GM21423 (cell line): ENCODE measurements around the gene DMBT1.

Experiments
- ATAC-seq: cut with Tn5 transposase; IDR thresholded peaks from one replicate; pipeline ENCODE4 v1.9.1; 2021; ENCODE audit warnings: mild to moderate bottlenecking, moderate library complexity; ENCODE audit not compliant: unreplicated experiment

The DMBT1 gene

DNA sequence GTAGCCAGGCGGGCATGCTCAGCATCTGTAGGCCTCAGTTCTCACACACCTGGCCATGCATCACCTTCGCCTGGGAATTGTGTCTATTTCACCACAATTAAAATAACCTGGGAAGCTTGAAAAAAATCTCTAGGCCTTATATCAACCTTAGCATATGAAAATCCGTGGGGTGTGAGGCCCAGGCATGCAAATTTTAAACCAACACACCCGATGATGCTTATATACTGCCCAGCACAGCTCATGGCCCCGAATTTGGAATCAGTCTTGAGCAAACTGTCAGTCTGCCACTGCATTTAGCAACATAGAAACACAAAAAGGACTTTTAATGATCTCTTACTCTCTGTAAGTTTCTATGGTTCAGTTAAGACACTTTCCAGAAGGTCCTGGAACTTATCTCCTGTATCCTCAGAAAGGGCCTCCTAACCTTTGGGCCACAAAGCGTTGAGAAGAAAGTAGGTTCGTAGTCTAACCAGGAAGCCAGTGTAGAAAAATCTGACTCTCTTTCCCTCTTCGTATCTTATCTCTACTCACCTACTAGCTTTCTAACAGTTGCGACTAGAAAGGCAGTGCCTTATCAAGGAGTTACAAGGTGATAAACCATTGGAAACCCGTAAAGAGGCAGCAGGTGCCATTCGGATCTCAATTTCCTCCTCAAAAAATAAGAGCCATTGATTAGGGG lies 12.0 kb upstream of the DMBT1 start:
- ATAC-seq, result no peak

DNA sequence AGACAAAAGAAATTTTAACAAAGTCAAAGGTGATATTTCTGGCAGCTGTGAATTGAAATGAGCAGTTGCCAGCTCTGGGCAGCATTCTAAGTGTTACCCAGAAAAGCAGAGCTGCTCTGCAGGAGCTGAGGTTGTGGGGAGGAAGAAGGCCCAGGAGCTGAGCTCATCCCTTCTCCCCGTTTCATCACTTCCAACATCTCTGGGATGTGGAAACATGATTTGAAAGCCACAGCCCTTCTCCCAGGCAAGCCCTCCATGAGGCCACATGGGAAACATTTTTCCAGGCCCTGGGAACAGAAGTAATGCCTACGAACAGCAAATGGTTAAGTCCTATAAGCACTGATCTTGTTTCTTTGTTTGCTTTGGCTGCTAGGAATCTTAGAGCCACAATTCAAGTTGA lies 10.9 kb upstream of the DMBT1 start:
- no peak for ATAC-seq

DNA sequence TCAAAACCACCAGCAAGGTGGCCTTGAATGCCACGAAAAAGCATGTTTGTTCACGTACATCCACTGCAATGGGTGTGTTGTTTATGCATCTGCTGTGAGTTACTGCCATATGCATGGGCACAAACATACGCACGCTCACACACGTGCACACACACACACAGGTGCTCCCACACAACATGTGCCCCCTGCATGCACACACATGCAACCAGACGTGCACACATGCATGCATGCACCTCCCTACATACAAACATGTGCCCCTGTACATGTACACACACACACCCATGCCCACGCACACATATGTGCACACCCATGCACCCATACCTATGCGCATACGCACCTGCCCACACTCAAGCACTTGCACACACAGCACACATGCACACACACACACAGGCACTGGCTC lies 10.1 kb upstream of the DMBT1 start:
- ATAC-seq, result no peak

DNA sequence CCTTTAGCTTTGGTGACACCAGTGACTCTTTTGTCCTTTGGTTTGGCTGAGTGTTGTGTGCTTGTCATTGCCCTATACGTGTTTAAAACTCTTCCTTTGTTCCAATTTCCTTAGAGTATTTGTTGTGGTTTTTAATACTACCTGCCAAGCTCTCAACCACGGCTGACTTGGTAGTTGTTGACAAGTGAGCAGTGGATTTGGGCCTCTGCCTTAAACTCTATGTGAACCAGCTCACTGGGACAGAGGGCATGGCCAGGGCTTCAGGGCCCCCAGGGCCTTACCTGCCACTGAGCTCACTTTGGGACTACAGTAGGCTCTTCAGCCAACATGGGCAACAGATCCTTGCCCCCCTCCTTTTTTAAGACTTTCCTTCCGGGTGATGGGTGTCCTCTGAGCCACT lies 9.6 kb upstream of the DMBT1 start:
- ATAC-seq, result no peak

DNA sequence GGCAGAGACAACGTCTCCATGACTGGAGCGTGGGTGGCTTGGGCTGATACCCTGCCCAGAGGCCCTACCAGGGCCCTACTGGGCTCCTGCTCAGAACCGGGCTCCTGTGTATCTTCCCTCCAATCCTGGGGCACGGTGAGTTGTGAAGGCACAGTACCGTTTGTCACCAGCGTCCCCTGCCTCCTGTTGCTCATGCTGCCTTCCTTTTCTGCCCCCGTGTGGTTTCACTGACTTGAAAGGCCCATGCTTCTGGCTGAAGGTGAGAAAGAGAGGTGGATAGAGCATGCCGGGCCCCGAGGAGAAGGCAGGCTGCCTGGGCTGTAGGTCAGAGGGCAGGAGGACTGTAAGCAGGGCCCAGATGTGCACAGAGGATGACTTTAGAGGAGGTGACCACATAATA lies 9.1 kb upstream of the DMBT1 start:
- no peak for ATAC-seq

DNA sequence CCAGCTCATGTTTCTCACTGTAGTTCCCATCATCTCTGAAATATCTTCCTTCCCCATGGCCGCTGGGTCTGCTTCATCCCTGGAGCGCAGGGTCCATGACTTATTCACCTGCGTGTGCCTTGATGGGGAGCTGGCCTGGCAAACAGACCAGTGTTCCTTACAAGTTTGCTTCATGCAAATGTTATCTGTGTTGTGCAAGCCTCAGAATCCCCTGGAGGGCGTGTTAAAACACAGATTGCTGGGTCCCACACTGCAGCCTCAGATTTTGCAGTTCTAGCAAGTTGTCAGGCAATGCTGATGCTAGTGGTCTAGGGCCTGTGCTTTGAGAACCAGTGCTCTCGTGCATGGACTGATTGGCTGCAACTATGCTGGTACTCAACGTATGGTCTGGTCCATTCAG lies 7.2 kb upstream of the DMBT1 start:
- ATAC-seq, result no peak

GRCh38 chr10:122554131-122555036 lies 6.2 kb upstream of the DMBT1 start:
- ATAC-seq, result no peak

DNA sequence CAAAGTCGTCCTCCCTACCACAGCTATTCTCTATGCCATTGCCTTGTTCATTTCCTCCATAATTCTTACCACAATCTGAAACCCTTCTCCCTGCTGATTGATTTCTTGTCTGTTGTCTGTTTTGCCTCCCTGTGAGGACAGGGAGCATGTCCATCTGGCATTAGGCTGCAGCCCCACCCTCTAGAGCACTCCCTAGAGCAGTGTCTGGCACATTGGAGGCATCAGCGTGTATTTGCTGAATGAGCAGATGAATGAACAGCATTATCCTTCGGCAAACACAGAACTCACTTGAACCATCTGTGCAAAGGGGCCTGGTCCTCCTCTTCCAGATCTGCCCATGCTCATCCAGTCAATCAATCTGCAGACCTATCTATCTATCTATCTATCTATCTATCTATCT lies 5.1 kb upstream of the DMBT1 start:
- no peak for ATAC-seq

GRCh38 chr10:122557516-122557915 lies 3.0 kb upstream of the DMBT1 start:
- no peak for ATAC-seq

DNA sequence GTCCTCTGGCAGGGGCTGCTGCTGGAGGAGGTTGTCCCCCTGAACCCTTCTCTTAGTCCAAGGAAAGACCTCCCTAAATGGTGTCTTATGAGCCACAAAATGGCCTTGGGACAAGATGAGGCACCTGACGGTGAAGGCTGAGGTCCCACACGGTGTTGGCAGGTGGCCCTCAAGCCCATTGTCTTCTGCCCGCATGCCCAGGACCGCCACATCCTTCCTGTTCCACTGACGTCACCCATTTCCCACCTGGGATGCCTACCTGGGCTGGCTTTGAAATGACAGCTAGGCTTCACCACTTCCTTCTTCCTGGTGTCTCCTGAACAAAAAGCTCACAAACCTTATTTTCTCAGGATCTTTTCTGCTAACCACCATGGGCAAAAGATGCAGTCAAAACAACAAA lies 2.1 kb upstream of the DMBT1 start:
- ATAC-seq, result no peak

DNA sequence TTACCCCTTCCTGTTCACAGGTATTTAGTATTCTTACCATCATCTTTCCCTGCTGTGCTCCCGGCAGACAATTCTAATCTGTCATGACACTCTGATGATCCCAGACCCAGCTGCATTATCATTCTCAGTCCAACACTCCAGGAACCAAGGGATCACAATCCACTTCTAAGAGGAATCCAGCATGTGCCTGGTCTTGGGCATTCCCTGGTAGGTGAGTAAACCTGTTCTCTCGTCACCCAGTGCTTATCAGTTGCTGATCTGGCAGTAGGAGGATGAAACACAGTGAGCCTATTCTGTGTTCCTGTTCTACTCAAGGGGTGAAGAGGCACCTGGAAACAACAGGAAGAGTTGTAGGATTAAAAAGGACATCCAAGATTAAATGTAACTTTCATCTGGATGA lies 1.3 kb upstream of the DMBT1 start:
- no peak for ATAC-seq

- ATAC-seq, result no peak
Measured at GRCh38 chr10:122561212-122561611, 658 bp downstream of the DMBT1 start.

- ATAC-seq, result no peak
Measured at GRCh38 chr10:122561792-122562191, 1.2 kb downstream of the DMBT1 start.

DNA sequence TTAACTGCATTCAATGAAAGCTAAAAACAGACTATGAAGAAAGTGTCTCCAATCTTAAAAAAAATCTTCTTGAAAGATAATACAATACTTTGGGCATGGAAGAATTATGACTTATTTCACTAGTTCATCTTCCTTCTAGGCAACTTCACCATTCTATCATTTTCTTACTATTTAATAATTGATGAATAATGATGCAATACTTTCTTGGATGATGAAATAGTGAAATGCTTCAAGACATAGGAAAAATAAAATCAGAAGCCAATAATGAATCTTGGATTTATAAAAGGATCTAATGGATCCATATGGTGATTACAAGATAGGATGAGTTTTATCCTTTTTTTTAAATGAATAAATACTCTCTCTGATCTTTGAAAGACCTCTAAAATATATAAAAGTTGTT lies 4.4 kb downstream of the DMBT1 start:
- ATAC-seq, result no peak

DNA sequence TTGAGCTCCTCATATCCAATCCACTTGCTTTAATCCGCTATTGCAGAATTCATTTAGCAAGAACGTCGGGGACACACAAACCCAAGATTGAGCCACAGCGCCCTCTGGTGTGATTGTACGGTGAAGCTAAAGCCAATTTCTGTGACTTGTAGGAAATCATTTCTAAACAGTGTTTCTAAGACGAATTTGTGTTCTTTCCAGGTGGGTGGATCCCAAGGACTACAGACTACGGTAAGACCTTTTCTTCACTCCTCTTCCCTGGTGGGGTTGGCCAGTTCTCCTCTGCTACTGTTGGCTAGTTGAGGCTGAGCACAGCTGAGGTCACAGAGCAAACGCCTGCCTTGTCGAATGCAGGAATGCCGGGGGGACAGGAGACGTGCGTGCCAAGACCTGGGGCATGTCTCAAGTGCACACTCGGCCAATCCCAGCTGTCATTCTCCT lies 5.2 kb downstream of the DMBT1 start:
- no peak for ATAC-seq

- no peak for ATAC-seq
Measured at GRCh38 chr10:122566632-122567031, 6.1 kb downstream of the DMBT1 start.

DNA sequence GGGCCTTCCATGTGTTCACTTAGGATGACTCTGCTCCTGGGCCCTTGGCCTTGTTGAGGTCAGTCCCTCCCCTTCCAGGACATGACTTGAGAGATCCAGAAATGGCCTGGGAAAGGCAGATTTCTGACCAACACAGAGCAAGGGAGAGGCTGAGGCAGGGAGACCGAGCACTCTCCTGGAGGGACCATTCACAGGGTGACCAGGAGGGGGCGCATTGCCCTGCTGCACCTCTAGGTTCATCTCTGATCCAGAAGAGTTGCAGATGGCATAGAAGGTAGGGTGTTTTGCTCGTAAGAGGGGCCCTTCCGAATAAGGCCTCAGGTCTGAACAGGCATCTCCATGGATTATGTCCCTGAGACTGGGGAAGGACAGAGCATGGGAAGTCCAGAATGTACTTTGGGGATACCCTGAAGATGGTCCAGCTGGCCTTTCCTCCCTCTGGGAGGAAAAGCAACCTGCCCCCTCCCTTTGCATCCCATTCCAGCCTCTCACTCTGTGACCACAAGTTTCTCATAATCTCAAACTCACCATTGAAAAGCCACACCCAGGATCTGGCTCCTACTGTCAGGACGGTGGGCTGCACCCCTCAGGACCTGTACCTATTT lies 6.6 kb downstream of the DMBT1 start:
- ATAC-seq, result no peak

DNA sequence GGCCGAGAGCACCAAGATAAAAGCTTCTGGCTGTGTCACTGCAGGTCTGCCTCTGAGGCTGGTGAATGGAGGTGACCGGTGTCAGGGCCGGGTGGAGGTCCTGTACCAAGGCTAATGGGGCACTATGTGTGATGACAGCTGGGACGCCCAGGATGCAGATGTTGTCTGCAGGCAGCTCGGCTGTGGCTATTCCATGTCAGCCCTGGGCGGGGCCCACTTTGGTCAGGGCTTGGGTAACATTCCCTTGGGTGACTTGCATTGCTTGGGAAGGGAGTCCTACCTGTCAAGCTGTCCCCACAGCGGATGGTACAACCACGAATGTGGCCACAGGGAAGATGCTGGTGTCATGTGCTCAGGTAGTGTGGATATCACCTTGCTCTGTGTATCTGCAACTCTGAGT lies 8.0 kb downstream of the DMBT1 start:
- no peak for ATAC-seq

GRCh38 chr10:122570920-122571319 lies 10.4 kb downstream of the DMBT1 start:
- no peak for ATAC-seq

DNA sequence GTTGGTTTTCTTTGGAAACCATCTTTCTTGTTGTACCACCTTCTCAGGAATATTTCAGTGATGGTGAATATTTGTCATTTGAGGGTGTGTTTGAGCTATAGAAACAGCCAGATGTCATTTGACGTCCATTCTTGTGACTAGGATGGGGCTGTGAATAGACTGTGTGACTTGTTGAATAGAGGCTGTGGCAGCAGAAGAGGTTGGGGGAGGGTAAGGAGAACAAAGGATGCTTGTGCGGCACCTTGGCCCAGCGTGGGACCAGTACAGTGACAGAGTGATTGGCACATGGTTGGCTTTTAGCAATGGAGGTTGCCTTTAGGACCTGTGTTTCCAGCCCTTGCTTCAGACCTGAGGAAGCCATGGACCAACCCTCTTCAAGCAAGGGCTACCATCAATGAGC lies 11.3 kb downstream of the DMBT1 start:
- ATAC-seq, result no peak

DNA sequence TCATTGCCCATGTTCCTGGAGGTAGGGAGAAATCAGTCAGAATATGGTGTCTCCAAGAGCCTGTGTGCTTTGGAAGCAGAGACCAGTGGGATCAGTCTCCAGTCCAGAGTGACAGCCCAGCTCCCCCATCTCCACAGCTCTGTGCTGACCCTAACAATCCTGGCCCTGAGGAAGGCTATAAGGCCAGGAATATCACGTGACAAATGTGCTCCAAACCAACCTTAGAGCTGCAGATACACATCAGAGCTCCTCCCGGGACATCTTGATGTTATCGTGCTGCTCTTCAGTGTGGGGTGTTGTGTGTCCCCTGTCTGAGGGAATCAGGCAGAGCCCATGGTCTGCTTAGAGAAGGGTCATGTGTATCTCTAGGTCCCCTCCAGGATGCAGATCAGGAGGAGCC lies 15.2 kb downstream of the DMBT1 start:
- no peak for ATAC-seq

- no peak for ATAC-seq
Measured at GRCh38 chr10:122576291-122576690, 15.7 kb downstream of the DMBT1 start.
